K562 (cell line): ENCODE results near the gene DNASE1L2. TPM values are rescaled to one million over a fixed set of nuclear protein-coding genes. Genes with fewer than 3 reads are reported as not detected.

Experiments
- ATAC-seq: fragments of 200-7000 bp; cut with Tn5 transposase; 3 replicates; pipeline ENCODE4 v1.9.1; 2020; ENCODE audit warnings: moderate library complexity
- BruUV-seq: library from RNA; stranded (reverse); fragments of 400-500 nt; replicated peaks from 2 replicates; lab custom pipeline; 2021; lab: Mats Ljungman, UMichigan
- CTCF ChIA-PET: fragments of 300-600 bp; formaldehyde crosslinking; extraction: SDS; loops from one replicate; lab custom pipeline; 2021; ENCODE audit warnings: low intra/inter-chr PET ratio; lab: Yijun Ruan, JAX
- POLR2A ChIA-PET: fragments of 300-600, 350-650 bp; sonication (Branson Sonifier 250); formaldehyde crosslinking; extraction: SDS; loops from one replicate; lab custom pipeline; 2021; ENCODE audit warnings: antibody characterized with exemption, inconsistent platforms; lab: Yijun Ruan, JAX
- DNase-seq, 4 experiments: peaks; one replicate each; pipeline versions ENCODE4 v3.0.0 to v3.0.0-alpha.2; 2011 to 2018; ENCODE audit warnings: low spot score in 3 of 4, mixed read lengths in 3 of 4; ENCODE audit errors: extremely low read depth in 1 of 4
- FAIRE-seq: peaks from 2 replicates; lab custom pipeline; 2011; peaks lifted over from hg19 to GRCh38; lab: Jason Lieb, UNC
- H2AFZ ChIP-seq: 2 replicates; pipeline ENCODE4 v1.6.0; 2011; ENCODE audit warnings: low read depth, low read length, control low read depth, inconsistent platforms
- H3K27ac ChIP-seq: fragments of 200-600 bp; 3 replicates; pipeline ENCODE4 v1.8.0; 2011; ENCODE audit warnings: low read depth, mild to moderate bottlenecking, control low read depth, inconsistent platforms, low read length, moderate library complexity, mixed read lengths; ENCODE audit errors: extremely low read depth
- H3K27me3 ChIP-seq, 2 experiments: fragments of 300-600 bp in 1 of 2; 2 replicates in 1 of 2; 3 replicates in 1 of 2; pipeline versions ENCODE4 v1.6.0 to v1.8.0; 2011; ENCODE audit warnings: inconsistent platforms in 2 of 2, low read length in 2 of 2, mild to moderate bottlenecking in 1 of 2, mixed read lengths in 1 of 2, moderate library complexity in 1 of 2; ENCODE audit not compliant: control insufficient read depth in 2 of 2, insufficient read depth in 2 of 2
- H3K36me3 ChIP-seq: fragments of 300-600 bp; 3 replicates; pipeline ENCODE4 v1.8.0; 2011; ENCODE audit warnings: mild to moderate bottlenecking, low read length, inconsistent platforms; ENCODE audit not compliant: control insufficient read depth, insufficient read depth
- H3K4me1 ChIP-seq, 2 experiments: fragments of 200-600 bp in 1 of 2; replicated peaks in 1 of 2; 2 replicates in 1 of 2; 3 replicates in 1 of 2; pipeline versions ENCODE4 v1.5.1 to v1.8.0; 2011; ENCODE audit warnings: inconsistent platforms in 2 of 2, low read length in 2 of 2, mild to moderate bottlenecking in 1 of 2, mixed read lengths in 1 of 2, moderate library complexity in 1 of 2; ENCODE audit not compliant: control insufficient read depth in 2 of 2, insufficient read depth in 2 of 2
- H3K4me2 ChIP-seq: 2 replicates; pipeline ENCODE4 v1.6.1; 2011; ENCODE audit warnings: low read length, control low read depth, inconsistent platforms, mixed read lengths; ENCODE audit not compliant: insufficient read depth
- H3K4me3 ChIP-seq: fragments of 200-600 bp; sonication (generic), shearing (Covaris generic); 2 replicates; pipeline ENCODE4 v1.5.1; 2016; ENCODE audit warnings: control low read depth, inconsistent platforms
- H3K79me2 ChIP-seq: fragments of 200-600 bp; 3 replicates; pipeline ENCODE4 v1.8.0; 2011; ENCODE audit warnings: low read length, inconsistent platforms; ENCODE audit not compliant: control insufficient read depth, insufficient read depth
- H3K9ac ChIP-seq, 2 experiments: 2 replicates each; pipeline versions ENCODE4 v1.6.0 to v1.6.1; 2011; ENCODE audit warnings: low read depth in 2 of 2, low read length in 2 of 2, control low read depth in 1 of 2, inconsistent platforms in 1 of 2, mild to moderate bottlenecking in 1 of 2, mixed read lengths in 1 of 2; ENCODE audit not compliant: insufficient read depth in 1 of 2
- H3K9me1 ChIP-seq: one replicate; pipeline ENCODE4 v1.6.0; 2011; ENCODE audit warnings: inconsistent platforms, mild to moderate bottlenecking, low read length, moderate library complexity; ENCODE audit not compliant: control insufficient read depth, insufficient read depth
- H3K9me3 ChIP-seq: replicated peaks from 2 replicates; pipeline ENCODE4 v1.5.1; 2011; ENCODE audit warnings: low read depth, low read length, inconsistent platforms; ENCODE audit not compliant: control insufficient read depth, insufficient read depth
- H4K20me1 ChIP-seq: replicated peaks from 2 replicates; pipeline ENCODE4 v1.6.1; 2011; ENCODE audit warnings: low read length, inconsistent platforms, mixed read lengths; ENCODE audit not compliant: control insufficient read depth, insufficient read depth
- DDX20 ChIP-seq: fragments of 450-650 bp; IDR thresholded peaks from 2 replicates; pipeline ENCODE4 v1.6.1; 2016; ENCODE audit warnings: missing genetic modification characterization, low read depth, mild to moderate bottlenecking, missing compliant biosample characterization, moderate library complexity
- E2F1 ChIP-seq: sonication (generic); formaldehyde crosslinking; IDR thresholded peaks from 2 replicates; pipeline ENCODE4 v1.8.1; 2023; ENCODE audit warnings: mild to moderate bottlenecking, missing genetic modification reagents, moderate library complexity
- EHMT2 ChIP-seq: fragments of 450-650 bp; IDR thresholded peaks from 2 replicates; pipeline ENCODE4 v1.6.1; 2018; ENCODE audit warnings: antibody characterized with exemption
- ETV1 ChIP-seq: fragments of 450-650 bp; conservative IDR thresholded peaks from 2 replicates; pipeline ENCODE4 v1.6.1; 2016; ENCODE audit warnings: missing genetic modification characterization, control low read depth, low read depth, missing compliant biosample characterization
- HBP1 ChIP-seq: fragments of 450-650 bp; formaldehyde crosslinking; IDR thresholded peaks from 2 replicates; pipeline ENCODE4 v1.4.0; 2022; ENCODE audit warnings: missing genetic modification characterization
- HMGXB4 ChIP-seq: sonication (generic); formaldehyde crosslinking; IDR thresholded peaks from 2 replicates; pipeline ENCODE4 v1.8.1; 2023; ENCODE audit warnings: mild to moderate bottlenecking, missing genetic modification reagents
- MED1 ChIP-seq: sonication (generic); formaldehyde crosslinking; IDR thresholded peaks from 2 replicates; pipeline ENCODE4 v1.8.1; 2023; ENCODE audit warnings: missing genetic modification reagents, borderline replicate concordance
- PHB2 ChIP-seq: fragments of 450-650 bp; IDR thresholded peaks from 2 replicates; pipeline ENCODE4 v1.6.1; 2017; ENCODE audit warnings: low read depth
- POU5F1 ChIP-seq: fragments of 150-350 bp; IDR thresholded peaks from 2 replicates; pipeline ENCODE4 v1.6.1; 2014; ENCODE audit warnings: borderline replicate concordance, low read length, low read depth, mild to moderate bottlenecking; ENCODE audit not compliant: partially characterized antibody
- RNF219 ChIP-seq: fragments of 250-450 bp; sonication (Bioruptor Pico); IDR thresholded peaks from 2 replicates; pipeline ENCODE4 v1.5.0; 2022; ENCODE audit warnings: mild to moderate bottlenecking
- SRF ChIP-seq, 2 experiments: fragments of 250-450, 450-650 bp in 1 of 2; sonication (Bioruptor Pico) in 1 of 2; sonication (generic) in 1 of 2; formaldehyde crosslinking; IDR thresholded peaks; 2 replicates each; pipeline versions ENCODE4 v1.5.0 to v1.5.1; 2020 to 2022; ENCODE audit warnings: mild to moderate bottlenecking in 1 of 2, missing genetic modification reagents in 1 of 2
- ZFP36 ChIP-seq: fragments of 150-350 bp; IDR thresholded peaks from 2 replicates; pipeline ENCODE4 v1.6.1; 2018; ENCODE audit warnings: low read length, low read depth; ENCODE audit not compliant: partially characterized antibody
- ZNF23 ChIP-seq: fragments of 250-450 bp; sonication (Bioruptor Pico); IDR thresholded peaks from 2 replicates; pipeline ENCODE4 v1.4.0; 2020; ENCODE audit warnings: mild to moderate bottlenecking
- ZNF239 ChIP-seq: fragments of 250-450 bp; sonication (Bioruptor Pico); IDR thresholded peaks from 2 replicates; pipeline ENCODE4 v1.4.0; 2020; ENCODE audit warnings: mild to moderate bottlenecking
- ZNF79 ChIP-seq: fragments of 250-450 bp; sonication (Bioruptor Pico); IDR thresholded peaks from 2 replicates; pipeline ENCODE4 v1.4.0; 2020; ENCODE audit warnings: low read depth, mild to moderate bottlenecking, moderate library complexity
- WGBS: fragments of 100-300 bp; shearing (Covaris generic); methylation state at CpG from one replicate; pipeline ENCODE4 v1.1.6; 2016; ENCODE audit warnings: low coverage, mixed read lengths; ENCODE audit not compliant: insufficient coverage; ENCODE audit errors: missing lambda C conversion rate; 5-methylcytosine and 5-hydroxymethylcytosine counted together
- in situ Hi-C: fragments of 300-500 bp; cut with MboI; formaldehyde crosslinking; loops from 4 replicates; pipeline ENCODE4 v1.15.0; 2018; ENCODE audit warnings: inconsistent platforms, mixed read lengths
- intact Hi-C: fragments of 100-400 bp; cut with micrococcal nuclease; formaldehyde crosslinking; loops from 2 replicates; pipeline ENCODE4 v1.14.2; 2022
- polyA plus RNA-seq, 8 experiments: library from polyadenylated mRNA; depleted of rRNA in 4 of 8; stranded (reverse) in 5 of 8; unstranded in 3 of 8; fragments of >200 nt; fragmentation: Nextera tagmentation in 2 of 8; fragmentation: Illumina TruSeq in 1 of 8; extraction: Ambion mirVana in 2 of 8; extraction: Trizol in 1 of 8; gene quantifications; 2 replicates each; pipeline versions ENCODE4 v1.2.1 to v1.2.3, GENCODE V29; 2011 to 2014; ENCODE audit warnings: inconsistent platforms in 1 of 8, missing spikeins in 1 of 8
- total RNA-seq, 7 experiments: library from RNA; depleted of rRNA in 6 of 7; stranded (reverse); fragments of >200 nt in 6 of 7; fragmentation: Illumina TruSeq in 2 of 7; extraction: Trizol in 2 of 7; gene quantifications; 2 replicates each; pipeline versions ENCODE4 v1.2.1 to v1.2.3, GENCODE V29; 2011 to 2021; ENCODE audit warnings: low replicate concordance in 1 of 7

DNASE1L2 gene
- total and polyA plus RNA-seq, 9 of the 15 experiments (the other 6 are each of a cell fraction or from before 2014, with no cell fraction given), result 0.08 to 2.7 (median 1.7) TPM; not detected in 1

GRCh38 chr16:2190659-2191445 is 45.4 kb upstream of the DNASE1L2 start:
- in situ Hi-C loops (no loop called here), intact Hi-C loops (no loop called here)
- CTCF ChIA-PET, result no interaction called here
- TF ChIP-seq ZNF79 (CRISPR knock-in tag) (no peak), ZFP36 (no peak), MED1 (CRISPR knock-in tag) (no peak), HBP1 (CRISPR knock-in tag) (no peak), HMGXB4 (CRISPR knock-in tag) (no peak), ZNF239 (CRISPR knock-in tag) (no peak), PHB2 (no peak), ZNF23 (no peak), SRF (CRISPR knock-in tag; IDR thresholded peaks at IDR 0.05) (no peak), E2F1 (no peak), EHMT2 (no peak), ETV1 (tag) (no peak), RNF219 (CRISPR knock-in tag) (no peak), DDX20 (no peak), POU5F1 (no peak)
- Histone ChIP-seq H3K79me2 (no peaks in the 10 kb centered on the region), H3K9ac (peak overlapping the region in 1 of 2 experiments; percentile 58; a peak in 2 of 4 replicates), H3K9me3 (no peaks in the 10 kb centered on the region), H3K4me3 (no peak overlapping the region), H3K36me3 (no peaks in the 10 kb centered on the region), H3K4me2 (no peak overlapping the region), H3K9me1 (no peaks in the 10 kb centered on the region), H3K27ac (no peak overlapping the region), H3K27me3 (no peaks in the 10 kb centered on the region), H2AFZ (no peak overlapping the region), H4K20me1 (0 out of 2 replicates have a peak, but pooled peaks cover 6% of the 10 kb centered on the region), H3K4me1 (peaks cover 3 to 69% of the 10 kb centered on the region in 2 experiments; a peak in 4 of 5 replicates)
- BruUV-seq, result no TSS peak
- 55% methylated on average over 17 of the region's 25 CpGs for WGBS
- DNase-seq (no peak), ATAC-seq (no peak), FAIRE-seq (no peak)
- POLR2A ChIA-PET, result interaction anchor here (1.1 to 3.4 kb wide), 5 partner anchors 9 to 40 kb away, joined by 3 to 11 read pairs (median 5); partner anchors contain the start of gene TRAF7
